HG02798 (cell line): ENCODE data around the gene SLC10A2.
"Not testable (repeated sequence)": the region's sequence is repeated elsewhere in the genome, so short reads cannot be mapped to it uniquely, and the experiment has no call there.

Source experiments
- ATAC-seq: cut with Tn5 transposase; IDR thresholded peaks from one replicate; pipeline ENCODE4 v1.9.1; 2021; ENCODE audit warnings: mild to moderate bottlenecking; ENCODE audit not compliant: unreplicated experiment, poor library complexity

The SLC10A2 gene, protein sequence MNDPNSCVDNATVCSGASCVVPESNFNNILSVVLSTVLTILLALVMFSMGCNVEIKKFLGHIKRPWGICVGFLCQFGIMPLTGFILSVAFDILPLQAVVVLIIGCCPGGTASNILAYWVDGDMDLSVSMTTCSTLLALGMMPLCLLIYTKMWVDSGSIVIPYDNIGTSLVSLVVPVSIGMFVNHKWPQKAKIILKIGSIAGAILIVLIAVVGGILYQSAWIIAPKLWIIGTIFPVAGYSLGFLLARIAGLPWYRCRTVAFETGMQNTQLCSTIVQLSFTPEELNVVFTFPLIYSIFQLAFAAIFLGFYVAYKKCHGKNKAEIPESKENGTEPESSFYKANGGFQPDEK

DNA sequence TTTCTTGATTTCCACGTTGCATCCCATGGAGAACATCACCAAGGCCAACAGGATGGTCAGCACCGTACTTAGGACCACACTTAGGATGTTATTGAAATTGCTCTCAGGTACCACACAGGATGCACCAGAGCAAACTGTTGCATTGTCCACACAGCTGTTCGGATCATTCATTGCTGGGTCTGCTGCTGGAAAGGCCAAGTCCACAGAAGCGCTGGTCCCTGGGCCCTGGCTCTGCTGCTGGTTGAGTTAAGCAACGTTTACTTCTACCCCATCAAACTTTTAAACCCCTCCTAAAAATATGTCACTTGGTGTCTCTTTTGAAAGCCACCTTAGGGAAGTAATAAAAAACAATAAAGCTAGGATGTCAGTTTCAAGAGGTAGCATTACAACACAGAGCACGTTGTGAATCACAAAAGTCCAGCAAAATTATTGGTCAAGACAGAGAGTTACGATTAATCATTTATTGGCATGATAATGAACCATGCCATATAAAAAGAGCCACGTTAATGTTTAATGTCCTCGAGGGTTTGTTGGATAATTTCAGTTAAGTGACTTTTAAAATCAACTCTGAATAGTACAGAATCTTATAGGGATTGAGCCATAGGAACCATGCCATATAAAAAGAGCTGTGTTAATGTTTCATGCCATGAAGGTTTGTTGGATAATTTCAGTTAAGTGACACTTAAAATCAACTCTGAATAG, at the start of gene SLC10A2:
SLC10A2 (minus strand) TSS at position 339 of the 702 bp plus-strand sequence; CDS start at position 171, 168 bp downstream.
- no peak for ATAC-seq

DNA sequence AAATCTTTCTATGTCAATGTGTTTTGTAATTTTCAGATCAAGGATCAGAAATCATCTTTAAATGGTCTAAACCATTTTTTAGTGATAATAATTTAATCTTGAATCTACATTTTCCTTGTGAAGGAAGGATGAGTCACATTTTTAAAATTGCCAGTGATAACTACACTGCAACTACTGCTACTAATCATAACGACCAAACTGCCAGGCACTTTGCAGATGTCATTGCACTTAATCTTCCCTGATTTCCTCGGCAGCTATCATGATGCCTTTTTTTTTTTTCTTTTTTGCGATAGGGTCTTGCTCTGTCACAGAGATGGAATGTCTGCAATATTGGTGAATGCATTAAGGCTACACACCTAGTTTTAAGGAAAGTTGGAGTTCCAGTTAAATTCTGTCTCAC, 41.4 kb upstream of the SLC10A2 start:
- no peak for ATAC-seq

DNA sequence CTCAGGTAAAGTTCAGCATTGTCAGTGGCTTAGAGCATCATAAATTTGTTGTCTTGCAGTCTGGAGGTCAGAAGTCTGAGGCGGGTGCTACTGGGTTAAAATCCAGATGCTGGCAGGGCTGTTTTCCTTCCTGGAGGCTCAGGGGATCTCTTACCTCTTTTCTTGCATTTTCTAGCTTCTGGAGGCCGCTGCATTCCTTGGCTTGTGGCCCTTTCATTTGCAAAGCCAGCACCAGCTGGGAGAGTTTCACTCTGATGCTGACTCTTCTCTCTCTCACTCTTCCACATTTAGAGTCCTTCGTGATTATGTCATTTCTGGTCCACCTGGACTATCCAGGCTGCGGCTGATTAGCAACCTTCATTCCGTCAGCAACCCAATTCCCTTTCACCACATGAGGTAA, 38.1 kb upstream of the SLC10A2 start:
- no peak for ATAC-seq

DNA sequence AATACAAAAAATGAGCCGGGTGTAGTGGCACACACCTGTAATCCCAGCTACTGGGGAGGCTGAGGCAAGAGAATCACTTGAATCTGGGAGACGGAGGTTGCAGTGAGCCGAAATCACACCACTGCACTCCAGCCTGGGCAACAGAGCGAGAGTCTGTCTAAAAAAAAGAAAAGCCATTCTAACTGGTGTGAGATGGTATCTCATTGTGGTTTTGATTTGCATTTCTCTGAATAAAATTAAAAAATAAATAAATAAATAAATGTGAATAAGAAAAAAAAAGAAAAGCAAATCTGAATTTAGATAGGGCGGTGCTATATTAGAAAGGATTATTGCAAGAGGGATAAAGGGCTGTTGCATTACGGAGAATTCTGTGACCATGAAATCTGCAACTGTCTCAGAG, 37.2 kb upstream of the SLC10A2 start:
- not testable (repeated sequence) for ATAC-seq

DNA sequence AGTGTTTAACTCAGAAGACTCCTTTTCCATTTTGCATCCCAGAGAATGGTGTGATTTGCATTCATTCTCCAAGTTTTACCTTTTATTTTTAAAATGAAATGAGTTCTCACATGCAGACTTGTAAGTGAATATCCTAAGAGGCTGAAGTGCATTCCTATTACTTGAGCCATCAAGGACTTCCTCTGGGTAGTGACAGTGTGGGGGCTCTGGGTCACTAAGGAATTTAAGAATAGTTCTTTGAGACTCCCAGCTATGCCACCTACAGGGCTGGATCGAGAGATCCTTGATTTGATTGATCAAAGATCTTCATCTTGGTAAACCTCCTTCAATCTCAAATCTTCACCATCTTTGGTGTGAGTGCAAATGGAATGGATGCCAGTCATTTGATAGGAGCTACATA, 36.3 kb upstream of the SLC10A2 start:
- no peak for ATAC-seq

DNA sequence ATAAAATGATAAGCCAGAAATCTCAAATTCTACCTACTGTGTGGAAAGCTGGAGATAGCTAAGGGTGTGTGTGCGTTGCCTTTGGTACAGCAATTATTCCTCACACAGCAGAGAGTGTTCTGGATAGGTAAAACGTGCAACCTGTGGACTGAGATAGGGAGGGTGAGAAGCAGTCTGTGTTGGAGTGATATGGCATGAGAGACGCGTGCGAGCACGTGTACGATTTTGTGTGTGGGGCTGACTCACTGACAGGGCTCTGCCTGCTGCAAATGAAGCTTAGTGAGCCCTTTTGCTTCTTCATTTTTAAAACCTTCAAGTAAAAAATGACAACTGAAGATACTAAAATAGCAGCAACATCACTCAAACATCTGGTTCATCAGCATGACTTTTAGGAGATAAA, 35.7 kb upstream of the SLC10A2 start:
- no peak for ATAC-seq

DNA sequence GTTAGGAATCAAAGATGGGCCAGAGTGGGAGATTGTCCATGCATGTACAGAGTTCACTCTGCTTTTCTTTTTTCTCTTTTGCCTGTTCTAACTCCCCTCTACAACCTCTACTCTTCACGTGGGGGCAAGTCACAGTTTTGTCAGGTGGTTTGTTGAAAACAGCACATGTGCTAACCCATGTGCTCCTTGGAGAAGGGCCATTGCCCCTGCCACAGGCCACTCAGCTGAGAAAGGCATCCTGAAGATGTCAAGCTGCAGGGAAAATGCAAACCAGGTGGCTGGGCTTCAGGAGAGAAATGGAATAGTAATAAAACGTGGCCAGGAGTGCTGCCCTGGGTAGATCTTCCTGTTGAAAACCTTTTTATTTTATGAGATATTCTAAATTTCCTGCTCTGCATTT, 35.3 kb upstream of the SLC10A2 start:
- ATAC-seq, result no peak

DNA sequence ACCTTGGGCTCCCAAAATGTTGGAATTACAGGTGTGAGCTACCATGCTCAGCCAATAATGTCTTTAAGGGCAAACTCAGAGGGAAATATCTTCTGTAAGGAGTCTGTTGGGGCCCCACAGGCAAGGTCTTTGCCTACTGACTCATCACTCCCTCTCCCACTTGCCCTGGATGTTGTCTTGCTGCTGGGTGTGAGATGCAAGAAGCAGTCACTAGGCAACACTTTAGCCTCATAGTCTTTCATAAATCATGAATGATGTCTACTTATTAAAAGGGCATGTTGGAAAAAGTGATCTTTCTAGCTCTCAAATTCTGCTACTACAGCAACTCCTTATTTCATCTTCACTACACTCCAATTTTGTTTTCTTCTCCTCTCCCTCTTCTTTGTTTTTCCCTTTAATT, 34.6 kb upstream of the SLC10A2 start:
- ATAC-seq, result no peak

DNA sequence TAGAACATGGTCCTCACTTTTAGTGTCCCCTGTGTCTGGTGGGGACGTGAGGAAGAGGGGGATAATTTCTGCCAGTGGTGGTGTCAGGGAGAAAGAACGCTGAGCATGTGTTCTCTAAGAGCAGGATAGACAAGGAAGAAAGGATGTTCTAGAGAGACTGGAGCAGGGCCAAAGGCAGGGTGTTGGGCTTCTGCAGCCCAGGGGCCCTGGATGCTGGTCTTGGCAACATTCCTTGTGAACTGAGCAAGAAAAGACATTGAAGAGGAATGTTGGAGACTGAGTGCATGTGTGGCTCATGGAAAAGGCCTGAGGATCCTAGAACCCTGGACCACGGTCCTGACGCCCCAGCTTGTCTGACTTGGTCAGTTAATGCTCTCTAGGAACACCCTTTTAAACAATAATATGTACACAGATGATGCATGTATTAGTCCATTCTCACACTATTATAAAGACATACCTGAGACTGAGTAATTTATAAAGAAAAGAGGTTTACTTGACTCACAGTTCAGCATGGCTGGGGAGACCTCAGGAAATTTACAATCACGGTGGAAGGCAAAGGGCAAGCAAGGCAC, 33.6 kb upstream of the SLC10A2 start:
- ATAC-seq, result no peak

DNA sequence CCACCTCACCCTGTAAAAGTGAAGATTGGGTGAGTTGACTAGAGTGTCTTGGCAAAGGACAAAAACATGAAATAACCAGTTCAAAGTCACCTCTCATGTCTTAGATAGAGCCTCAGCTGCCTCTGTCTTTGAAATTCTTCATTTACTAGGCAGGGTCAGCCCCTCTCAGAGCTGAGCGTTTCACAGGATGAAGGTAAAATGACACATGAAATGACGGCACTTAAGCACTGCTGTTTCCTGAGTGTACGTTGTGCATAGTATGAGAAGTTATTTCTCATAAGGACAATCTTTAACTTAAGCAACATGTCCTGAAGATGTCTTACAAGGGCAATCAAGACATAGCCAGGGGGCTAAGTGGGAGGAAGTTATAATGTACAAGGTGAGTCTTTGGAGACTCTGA, 32.3 kb upstream of the SLC10A2 start:
- no peak for ATAC-seq

DNA sequence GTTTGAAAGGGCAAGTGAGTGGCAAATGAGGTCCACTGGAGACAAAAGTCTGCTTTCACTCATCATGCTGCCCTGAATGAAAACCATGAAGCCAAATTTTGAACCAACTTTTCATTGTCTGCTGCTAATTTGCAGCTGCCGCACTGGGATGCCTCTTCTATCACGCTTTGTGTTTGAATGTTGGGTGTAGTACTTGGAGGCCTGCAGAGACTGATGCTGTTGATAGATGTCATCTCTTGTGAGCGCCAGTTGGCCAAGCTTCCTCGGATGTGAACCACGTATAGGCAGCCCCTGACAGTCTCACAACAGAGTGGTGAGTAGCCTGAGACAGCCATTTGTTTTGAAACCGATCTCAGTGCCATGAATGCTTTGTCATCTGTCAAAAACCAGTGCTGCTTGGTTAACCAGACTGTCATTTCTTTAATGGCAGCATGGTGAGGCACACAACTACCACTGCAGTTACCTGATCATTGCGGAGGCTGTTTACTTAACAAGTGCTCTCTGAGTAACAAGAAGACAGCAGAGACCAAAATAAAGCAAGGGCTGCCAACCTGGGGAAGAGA, 31.2 kb upstream of the SLC10A2 start:
- no peak for ATAC-seq

DNA sequence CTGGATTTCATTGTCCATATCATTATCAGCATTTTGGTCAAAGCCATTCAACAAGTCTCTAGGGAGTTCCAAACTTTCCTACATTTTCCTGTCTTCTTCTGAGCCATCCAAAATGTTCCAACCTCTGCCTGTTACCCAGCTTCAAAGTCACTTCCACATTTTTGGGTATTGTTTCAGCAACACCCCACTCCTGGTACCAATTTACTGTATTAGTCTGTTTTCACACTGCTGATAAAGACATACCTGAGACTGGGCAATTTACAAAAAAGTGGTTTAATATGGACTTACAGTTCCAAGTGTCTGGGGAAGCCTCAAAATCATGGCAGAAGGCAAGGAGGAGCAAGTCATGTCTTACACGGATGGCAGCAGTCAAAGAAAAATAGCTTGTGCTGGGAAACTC, 27.4 kb upstream of the SLC10A2 start:
- ATAC-seq, result not testable (repeated sequence)

DNA sequence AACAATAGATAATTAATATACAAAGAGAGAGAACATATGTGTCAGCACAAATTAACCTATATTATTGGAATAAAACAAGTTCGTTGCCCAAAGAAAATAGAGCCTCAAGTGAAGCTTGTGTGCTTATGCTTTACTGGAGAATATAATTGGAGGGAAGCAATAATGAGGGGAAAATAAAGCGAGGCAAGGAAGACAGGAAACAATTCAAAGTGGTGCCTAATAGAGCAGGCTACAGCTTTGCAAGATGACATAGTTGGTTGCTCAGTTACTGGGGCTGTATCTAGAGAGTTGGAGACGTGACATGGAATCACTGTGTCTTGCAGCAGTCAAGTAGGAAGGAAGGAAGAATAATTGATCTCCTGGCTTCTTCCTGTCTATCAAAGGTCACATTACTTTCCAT, 21.1 kb upstream of the SLC10A2 start:
- ATAC-seq, result no peak

DNA sequence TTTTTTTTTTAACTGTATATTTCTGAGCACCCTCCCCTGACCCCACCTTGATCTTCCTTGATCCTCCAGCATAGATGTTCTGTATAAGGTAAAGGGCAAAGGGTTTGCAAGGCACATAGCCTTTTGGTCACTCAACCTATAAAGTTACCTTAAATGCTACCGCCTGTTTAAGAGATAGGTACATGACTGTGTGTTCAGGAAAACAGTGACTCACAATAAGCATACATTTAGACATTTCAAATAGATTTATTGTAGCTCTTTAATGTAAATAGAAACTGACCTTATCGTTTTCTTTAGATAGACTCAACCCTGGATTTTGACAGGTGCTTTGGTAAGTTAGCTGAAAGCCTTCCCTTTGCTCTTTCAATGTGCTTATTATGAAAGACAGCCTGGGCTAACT, 15.2 kb upstream of the SLC10A2 start:
- no peak for ATAC-seq

DNA sequence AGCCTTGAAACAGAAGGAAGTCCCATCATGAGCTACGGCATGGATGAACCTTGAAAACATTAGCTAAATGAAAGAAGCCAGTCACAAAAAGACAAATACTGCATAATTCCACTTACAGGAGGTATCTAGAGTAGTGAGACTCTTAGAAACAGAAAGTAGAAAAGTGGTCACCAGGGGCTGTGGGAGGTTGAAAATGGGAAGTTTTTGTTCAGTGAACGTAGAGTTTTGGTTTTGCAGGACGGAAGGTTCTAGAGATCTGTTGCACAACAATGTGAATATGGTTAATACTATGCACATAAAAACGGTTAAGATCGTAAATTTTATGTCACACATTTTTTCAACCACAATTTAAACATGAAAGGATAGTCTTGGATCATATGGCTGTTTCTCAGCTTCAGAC, 11.9 kb upstream of the SLC10A2 start:
- ATAC-seq, result peak; percentile 99

DNA sequence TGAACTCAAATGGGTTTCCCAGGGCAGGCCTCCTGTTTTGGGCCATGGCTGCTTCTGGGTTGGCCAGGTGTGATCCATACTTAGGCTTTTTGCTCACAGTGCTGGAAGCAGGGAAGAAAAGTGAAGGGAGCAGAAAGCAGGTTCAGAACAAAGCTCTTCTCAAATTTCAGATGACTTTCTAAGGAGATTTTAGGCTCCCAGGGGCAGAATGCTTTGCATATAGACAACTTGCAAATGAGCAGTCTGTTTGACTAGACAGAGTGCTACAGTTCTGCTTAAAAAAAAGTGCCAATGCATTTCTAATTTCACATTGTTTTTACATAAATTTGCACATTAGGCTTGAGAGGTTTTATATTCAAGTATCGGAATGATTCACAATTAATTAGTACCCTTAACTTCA, 2.6 kb upstream of the SLC10A2 start:
- no peak for ATAC-seq

DNA sequence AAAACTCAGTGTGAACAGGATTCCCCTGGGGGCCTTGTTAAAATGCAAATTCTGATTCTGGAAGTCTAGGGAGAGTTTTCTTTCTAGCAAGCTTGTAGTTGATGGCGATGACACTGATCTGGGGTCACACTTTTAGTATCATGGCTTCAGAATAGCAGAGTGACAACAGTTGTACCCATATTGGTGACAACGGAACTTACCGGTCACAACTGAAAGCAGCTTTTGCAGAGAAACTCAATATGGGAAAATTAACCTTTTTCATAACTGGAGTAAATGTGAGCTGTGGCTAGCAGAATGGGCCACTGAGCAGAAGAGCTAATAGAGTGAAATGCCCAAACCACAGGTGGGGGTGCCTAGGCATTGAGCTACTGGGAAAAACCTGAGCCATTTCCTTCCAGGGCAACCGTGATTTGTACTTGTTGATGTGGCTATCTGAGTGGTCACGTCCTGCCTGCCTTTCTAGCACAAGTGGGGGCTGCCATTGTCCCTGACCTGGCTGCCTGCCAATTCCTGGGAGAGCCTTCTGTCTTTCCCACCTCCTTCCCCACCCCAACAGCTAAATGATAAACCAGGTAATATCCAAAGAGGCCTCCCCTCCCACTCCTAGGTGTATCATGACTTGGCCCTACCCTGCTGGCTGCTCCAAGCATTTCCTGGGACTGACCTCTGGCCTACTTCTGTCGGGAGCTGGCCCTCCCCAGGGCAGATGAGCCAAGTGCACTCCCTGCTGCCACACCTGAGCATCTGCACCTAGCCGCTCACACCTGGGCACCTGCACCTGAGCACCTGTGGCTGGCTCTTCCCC, 1.7 kb upstream of the SLC10A2 start:
- ATAC-seq, result peak; percentile 72

DNA sequence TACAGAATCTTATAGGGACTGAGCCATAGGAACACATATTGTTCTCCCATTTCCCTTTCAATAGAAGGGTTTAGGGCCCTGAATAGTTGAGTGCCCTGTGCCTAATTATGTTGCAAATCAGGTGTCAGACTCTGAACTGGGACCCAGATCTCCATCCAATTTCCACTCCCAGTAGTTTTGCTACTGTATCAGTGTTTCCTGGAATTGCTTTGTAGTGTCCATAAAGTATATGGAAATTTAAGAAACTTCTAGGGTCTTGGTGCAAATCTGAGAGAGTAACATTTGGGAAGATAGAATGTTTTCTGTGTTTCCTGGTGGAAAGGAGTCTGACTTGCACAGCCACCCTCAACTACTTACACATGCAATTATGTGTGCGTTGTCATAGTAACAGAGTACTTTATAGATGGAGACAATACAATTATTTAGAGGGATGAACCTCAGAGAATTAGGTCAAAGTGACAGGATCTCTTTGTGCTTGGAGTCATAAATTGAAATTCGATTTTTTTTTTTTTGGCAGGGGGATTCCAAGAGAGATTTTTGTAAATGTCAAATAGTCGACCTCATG, 646 bp upstream of the SLC10A2 start:
- no peak for ATAC-seq

DNA sequence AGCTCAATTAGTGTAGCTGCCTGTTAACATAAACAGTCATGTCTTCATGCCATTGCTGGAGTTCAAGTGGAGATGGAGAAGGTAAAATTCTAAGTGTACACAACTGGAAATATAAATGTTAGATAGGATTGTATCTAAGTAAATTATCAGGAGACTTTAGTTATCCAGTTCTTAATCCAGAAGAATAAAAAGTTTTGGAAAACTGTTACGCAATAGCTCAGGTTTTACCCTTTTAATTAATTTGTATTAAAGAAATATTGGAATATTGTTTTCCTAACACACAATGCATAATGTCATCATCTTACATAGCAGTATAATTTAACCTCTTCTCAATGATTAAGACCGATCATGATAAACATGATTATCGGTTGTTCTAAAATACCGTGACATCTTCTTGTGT, 2.8 kb downstream of the SLC10A2 start:
- no peak for ATAC-seq

DNA sequence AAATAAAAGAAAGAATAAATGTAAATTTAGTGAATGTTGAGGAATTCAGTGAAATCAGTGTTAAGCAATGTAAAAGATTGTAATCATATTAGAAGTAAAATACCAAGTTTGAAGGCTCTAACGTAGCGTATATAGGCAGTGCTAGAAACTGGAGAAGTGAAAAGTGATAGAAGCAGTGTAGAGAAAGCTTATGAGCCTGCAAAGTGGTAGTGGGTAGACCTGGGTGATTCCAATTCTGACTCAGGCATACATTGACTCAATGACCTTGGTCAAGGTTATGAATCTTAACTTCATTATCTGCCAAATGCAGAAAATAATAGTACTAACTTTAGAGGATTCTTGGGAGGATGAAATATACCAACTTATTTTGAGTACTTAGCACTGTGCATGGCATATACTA, 4.1 kb downstream of the SLC10A2 start:
- ATAC-seq, result peak; percentile 35
